Measurements from ENCODE around the gene ZNF410. TPM values are rescaled to one million over a fixed set of nuclear protein-coding genes. Genes with fewer than 3 reads are reported as not detected.
A peak's percentile ranks its signal among the peaks of the same experiment; 100 is the strongest.
"Not testable (repeated sequence)": the region's sequence is repeated elsewhere in the genome, so short reads cannot be mapped to it uniquely, and the experiment has no call there.

Gene ZNF410
- total RNA-seq, 1 donor from 2014 or later = 50.8 TPM

GRCh38 chr14:73887694-73888459, 1.2 kb downstream of the ZNF410 start:
- TF ChIP-seq, protein P1, sequence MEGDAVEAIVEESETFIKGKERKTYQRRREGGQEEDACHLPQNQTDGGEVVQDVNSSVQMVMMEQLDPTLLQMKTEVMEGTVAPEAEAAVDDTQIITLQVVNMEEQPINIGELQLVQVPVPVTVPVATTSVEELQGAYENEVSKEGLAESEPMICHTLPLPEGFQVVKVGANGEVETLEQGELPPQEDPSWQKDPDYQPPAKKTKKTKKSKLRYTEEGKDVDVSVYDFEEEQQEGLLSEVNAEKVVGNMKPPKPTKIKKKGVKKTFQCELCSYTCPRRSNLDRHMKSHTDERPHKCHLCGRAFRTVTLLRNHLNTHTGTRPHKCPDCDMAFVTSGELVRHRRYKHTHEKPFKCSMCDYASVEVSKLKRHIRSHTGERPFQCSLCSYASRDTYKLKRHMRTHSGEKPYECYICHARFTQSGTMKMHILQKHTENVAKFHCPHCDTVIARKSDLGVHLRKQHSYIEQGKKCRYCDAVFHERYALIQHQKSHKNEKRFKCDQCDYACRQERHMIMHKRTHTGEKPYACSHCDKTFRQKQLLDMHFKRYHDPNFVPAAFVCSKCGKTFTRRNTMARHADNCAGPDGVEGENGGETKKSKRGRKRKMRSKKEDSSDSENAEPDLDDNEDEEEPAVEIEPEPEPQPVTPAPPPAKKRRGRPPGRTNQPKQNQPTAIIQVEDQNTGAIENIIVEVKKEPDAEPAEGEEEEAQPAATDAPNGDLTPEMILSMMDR (conservative IDR thresholded peaks at IDR 0.05) = no peak
- Mint-ChIP-seq H3K4me3 (peak overlapping the region; percentile 94), H3K4me1 (ENCODE audit: unreplicated experiment) (peaks cover 38% of the 10 kb centered on the region), H3K36me3 (peaks cover 7% of the 10 kb centered on the region), H3K27me3 (no peaks in the 10 kb centered on the region), H3K27ac (peak overlapping the region; percentile 95), H3K9me3 (no peaks in the 10 kb centered on the region)
- no peak for DNase-seq (ENCODE audit: extremely low spot score, unreplicated experiment)

- no peak for DNase-seq (ENCODE audit: extremely low spot score, unreplicated experiment)
- Mint-ChIP-seq H3K27me3 (no peaks in the 10 kb centered on the region), H3K9me3 (no peaks in the 10 kb centered on the region), H3K27ac (peak overlapping the region; percentile 95), H3K36me3 (peaks cover 7% of the 10 kb centered on the region), H3K4me3 (peak overlapping the region; percentile 94), H3K4me1 (ENCODE audit: unreplicated experiment) (peaks cover 38% of the 10 kb centered on the region)
- TF ChIP-seq, protein P1 (conservative IDR thresholded peaks at IDR 0.05) = no peak
These were observed 1.7 kb downstream of the ZNF410 start for GRCh38 chr14:73888460-73888725.

GRCh38 chr14:73888971-73889370, 2.3 kb downstream of the ZNF410 start:
- Mint-ChIP-seq H3K9me3 (no peaks in the 10 kb centered on the region), H3K27ac (peak overlapping the region; percentile 95), H3K36me3 (peaks cover 11% of the 10 kb centered on the region), H3K4me3 (peak overlapping the region; percentile 54), H3K4me1 (ENCODE audit: unreplicated experiment) (peaks cover 38% of the 10 kb centered on the region), H3K27me3 (no peaks in the 10 kb centered on the region)
- no peak for DNase-seq (ENCODE audit: extremely low spot score, unreplicated experiment)
- TF ChIP-seq, protein P1 (conservative IDR thresholded peaks at IDR 0.05) = no peak

DNA sequence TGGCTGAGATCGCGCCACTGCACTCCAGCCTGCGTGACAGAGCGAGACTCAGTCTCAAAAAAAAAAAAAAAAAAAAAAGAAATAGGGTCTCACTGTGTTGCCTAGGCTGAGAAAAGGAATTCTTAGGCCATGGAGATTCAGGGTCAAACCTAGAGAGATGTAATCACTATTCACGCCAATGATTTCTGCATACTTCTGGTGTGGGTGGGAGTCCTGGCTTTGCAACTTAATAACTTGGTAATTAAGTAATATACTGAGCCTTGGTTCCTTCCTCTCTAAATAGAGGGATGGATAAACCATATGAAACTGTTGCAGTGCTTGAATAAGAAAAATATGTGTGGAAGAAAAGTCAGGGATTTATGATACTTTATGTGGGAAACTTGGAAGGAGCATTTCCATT, 2.7 kb downstream of the ZNF410 start:
- H3K36me3 Mint-ChIP-seq = peaks cover 12% of the 10 kb centered on the region
- DNase-seq (ENCODE audit: extremely low spot score, unreplicated experiment) = no peak
- H3K4me3 Mint-ChIP-seq = peak overlapping the region; percentile 33
- peak overlapping the region; percentile 17 for H3K27ac Mint-ChIP-seq
- no peaks in the 10 kb centered on the region for H3K27me3 Mint-ChIP-seq
- H3K9me3 Mint-ChIP-seq = no peaks in the 10 kb centered on the region
- peaks cover 37% of the 10 kb centered on the region for H3K4me1 Mint-ChIP-seq (ENCODE audit: unreplicated experiment)
- TF ChIP-seq, protein P1 (conservative IDR thresholded peaks at IDR 0.05) = no peak

GRCh38 chr14:73894180-73894687, 7.6 kb downstream of the ZNF410 start:
- DNase-seq (ENCODE audit: extremely low spot score, unreplicated experiment); H3K27me3 Mint-ChIP-seq; H3K27ac Mint-ChIP-seq; H3K4me3 Mint-ChIP-seq; H3K4me1 Mint-ChIP-seq (ENCODE audit: unreplicated experiment); H3K9me3 Mint-ChIP-seq: not testable (repeated sequence)
- peaks cover 24% of the 10 kb centered on the region for H3K36me3 Mint-ChIP-seq

DNA sequence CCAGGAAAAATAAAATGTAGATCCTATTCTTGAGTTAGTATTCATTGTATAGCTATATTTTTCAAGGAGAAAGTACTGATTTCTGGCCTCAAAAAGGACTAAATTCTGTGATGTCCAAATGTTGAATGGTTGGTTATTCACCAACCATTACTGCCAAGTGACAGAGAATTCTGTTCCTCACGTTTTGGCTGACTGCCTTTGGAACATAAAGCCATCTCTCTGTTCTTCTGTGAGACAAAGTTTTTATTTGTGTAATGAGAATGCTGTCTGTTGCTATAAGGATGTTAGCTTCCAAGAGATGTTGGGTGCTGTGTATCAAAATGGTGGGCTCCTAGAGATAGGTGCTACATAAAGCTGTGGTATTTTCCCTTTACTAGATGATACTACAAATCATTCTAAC, 9.3 kb downstream of the ZNF410 start:
- Mint-ChIP-seq H3K36me3 (peaks cover 27% of the 10 kb centered on the region), H3K4me3 (no peak overlapping the region), H3K27me3 (no peaks in the 10 kb centered on the region), H3K4me1 (ENCODE audit: unreplicated experiment) (no peaks in the 10 kb centered on the region), H3K27ac (no peak overlapping the region), H3K9me3 (no peaks in the 10 kb centered on the region)
- no peak for DNase-seq (ENCODE audit: extremely low spot score, unreplicated experiment)
- TF ChIP-seq, protein P1 (conservative IDR thresholded peaks at IDR 0.05) = no peak
